ENCODE measurements around the gene FAM200C. TPM values are rescaled to one million over a fixed set of nuclear protein-coding genes. Genes with fewer than 3 reads are reported as not detected.

FAM200C gene
- 1 to 10 TPM; 3.6 to 5.1 (median 4.3) TPM for total RNA-seq

DNA sequence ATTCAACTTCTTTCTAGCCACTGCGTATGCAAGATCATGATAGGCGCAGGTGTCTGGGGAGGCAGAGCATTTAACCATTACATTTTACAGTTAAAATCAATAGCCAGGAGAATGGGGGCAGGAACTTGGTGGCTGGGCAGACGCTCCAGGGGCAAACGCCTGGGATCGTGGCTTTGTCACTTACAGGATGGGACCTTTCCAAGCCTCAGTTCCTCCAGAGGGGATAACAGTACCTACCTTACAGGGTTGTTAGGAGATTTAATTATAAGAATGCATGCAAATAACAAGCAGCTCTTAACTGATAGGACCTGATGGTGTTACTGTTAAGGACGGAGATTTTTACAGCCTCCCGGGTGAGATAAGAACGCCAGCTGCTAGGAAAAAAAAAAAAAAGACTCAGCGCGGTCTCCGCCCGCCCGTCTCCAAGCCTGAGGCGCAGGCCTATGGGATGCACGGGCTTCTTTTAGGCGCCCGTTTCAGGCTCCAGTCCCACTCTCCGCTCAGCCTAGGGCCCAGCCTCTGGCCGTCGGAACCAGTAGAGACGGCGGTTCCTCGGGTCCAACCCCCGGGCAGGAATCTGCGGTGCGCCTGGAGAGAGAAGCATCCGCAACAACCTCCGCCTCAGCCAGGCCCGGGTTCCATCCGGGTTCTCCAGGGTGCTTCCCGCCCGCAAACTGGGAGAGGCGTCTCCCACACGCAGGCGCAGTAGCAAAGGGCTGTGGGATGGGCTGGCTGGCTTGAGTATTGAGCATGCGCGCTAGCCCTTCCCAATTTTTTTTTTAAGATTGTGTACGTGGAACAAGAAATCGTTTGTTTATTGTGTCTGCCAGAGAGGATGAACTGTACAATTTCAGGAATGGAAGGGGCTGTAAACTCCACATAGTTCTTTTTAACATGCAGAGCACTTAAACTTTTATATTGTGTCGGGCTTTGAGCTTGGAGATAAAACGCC, at the start of gene FAM200C:
Gene FAM200C, minus strand, starts transcription at position 653 of the 952 bp plus-strand sequence. CDS start 4,564 bp downstream, outside the sequence.
- TF ChIP-seq, protein P1, sequence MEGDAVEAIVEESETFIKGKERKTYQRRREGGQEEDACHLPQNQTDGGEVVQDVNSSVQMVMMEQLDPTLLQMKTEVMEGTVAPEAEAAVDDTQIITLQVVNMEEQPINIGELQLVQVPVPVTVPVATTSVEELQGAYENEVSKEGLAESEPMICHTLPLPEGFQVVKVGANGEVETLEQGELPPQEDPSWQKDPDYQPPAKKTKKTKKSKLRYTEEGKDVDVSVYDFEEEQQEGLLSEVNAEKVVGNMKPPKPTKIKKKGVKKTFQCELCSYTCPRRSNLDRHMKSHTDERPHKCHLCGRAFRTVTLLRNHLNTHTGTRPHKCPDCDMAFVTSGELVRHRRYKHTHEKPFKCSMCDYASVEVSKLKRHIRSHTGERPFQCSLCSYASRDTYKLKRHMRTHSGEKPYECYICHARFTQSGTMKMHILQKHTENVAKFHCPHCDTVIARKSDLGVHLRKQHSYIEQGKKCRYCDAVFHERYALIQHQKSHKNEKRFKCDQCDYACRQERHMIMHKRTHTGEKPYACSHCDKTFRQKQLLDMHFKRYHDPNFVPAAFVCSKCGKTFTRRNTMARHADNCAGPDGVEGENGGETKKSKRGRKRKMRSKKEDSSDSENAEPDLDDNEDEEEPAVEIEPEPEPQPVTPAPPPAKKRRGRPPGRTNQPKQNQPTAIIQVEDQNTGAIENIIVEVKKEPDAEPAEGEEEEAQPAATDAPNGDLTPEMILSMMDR (IDR thresholded peaks at IDR 0.05; ENCODE audit: low read depth) = no peak

DNA sequence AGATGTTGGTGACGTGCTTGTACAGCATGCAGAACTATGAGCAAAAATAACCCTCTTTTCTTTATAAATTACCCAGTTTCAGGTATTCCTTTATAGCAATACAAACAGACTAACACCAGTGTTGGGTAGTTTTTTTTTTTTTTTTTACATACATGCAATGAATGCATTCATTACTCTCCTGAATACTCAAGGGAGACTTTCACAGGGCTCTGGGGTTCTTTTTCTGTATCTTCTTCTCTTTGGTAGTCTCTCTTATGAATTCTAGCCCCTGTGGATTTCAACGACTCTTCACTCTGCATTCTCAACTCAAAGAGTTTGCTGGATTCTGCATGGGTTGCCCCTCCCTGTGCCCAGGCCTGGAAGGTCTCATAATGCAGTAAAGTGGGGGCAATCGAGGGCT, 49.6 kb upstream of the FAM200C start:
- TF ChIP-seq, protein P1 (IDR thresholded peaks at IDR 0.05; ENCODE audit: low read depth) = no peak

DNA sequence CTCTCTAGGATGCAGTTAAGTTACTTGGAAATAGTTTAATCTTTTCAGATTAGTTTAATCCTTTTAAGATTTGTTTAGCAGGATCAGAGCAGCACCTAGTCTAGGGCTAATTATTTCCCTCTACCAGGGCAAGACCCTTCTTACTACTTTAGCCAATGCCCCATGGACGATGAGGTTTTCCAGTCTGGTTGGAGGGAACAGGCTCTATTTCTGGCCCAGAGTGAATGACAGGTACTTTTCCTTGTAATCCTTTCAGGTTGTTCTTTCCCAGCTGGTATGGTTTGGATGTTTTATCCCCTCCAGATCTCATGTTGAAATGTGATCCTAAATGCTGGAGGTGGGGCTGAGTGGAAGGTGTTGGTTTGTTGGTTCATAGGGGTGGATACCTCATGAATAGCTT, 49.0 kb upstream of the FAM200C start:
- TF ChIP-seq, protein P1 (IDR thresholded peaks at IDR 0.05; ENCODE audit: low read depth) = no peak

DNA sequence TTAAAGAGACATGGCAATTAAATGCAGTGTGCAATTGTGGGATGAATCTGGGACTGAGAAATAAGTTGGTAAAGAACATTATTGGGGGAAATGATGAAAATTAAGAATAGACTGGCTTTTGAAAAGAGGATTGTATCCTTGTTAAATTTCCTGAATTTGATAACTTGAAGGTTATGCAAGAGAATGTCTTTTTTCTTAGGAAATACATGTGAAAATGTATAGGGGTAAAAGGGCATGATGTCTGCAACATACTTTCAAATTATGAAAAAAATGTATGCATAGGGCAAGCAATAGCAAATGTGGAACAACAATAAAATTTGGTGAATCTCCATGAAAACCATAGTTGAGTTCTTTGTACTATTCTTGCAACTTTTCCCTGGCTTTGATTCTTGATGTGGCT, 45.9 kb upstream of the FAM200C start:
- TF ChIP-seq, protein P1 (IDR thresholded peaks at IDR 0.05; ENCODE audit: low read depth) = no peak

DNA sequence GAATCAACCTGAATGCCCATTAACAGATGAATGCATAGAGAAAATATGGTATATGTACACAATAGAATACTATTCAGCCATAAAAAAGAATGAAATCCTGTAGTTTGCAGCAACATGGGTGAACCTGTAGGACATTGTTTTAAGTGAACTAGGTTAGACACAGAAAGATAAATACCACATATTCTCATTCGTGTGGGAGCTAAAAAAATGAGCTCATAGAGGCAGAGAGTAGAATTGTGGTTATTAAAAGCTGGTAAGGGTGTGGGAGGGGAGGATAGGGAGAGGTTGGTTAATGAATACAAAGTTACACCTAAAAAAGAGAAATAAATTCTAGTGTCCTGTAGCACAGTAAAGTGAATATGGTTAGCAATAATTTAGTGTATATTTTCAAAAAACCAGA, 45.3 kb upstream of the FAM200C start:
- TF ChIP-seq, protein P1 (IDR thresholded peaks at IDR 0.05; ENCODE audit: low read depth) = no peak

DNA sequence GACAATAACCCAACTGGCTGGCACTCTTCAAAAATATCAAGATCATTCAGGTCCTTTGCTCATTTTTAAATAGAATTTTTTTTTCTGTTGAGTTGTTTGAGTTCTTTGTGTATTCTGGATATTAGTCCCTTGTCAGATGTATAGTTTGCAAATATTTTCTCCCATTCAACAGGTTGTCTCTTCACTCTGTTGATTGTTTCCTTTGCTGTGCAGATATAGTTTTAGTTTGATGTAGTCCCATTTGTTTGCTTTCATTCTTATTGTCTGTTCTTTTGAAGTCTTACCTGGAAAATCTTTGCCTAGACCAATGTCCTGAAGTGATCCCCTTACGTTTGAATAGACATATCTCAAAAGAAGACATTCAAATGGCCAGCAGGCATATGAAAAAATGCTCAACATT, 44.6 kb upstream of the FAM200C start:
- TF ChIP-seq, protein P1 (IDR thresholded peaks at IDR 0.05; ENCODE audit: low read depth) = no peak

DNA sequence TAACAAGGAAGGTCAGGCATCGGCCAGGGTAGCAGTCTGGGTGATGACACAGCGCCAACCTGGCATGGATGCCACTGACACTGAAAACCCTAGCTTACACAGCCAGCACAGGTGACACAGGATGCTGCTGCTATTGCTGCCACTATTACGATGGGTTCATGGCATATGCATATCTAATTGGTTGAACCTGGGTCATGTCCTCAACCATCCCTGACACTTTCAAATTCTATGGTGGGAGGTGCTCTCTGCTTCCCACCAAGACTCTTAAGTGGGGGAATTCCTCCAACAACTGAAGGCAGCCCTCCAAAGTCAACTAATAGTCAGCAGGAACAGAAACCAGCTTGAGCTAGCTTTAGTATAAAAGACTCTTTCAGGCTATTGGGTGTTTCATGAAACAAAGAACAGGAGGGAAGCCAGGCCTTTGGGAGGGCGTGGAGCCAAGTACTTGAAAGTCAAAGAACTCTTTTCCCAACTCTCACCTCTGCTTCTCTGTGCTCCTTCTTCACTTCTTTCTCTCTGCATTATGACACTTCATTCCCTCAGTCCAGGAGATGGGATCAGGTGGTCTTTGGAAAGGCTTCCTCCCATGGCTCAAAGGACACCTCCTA, 43.1 kb upstream of the FAM200C start:
- TF ChIP-seq, protein P1 (IDR thresholded peaks at IDR 0.05; ENCODE audit: low read depth) = no peak

Data from subcutaneous adipose tissue (tissue), 4 donors.